GM23338 (cell line): Measurements from ENCODE around the gene ELL2. TPM values are rescaled to one million over a fixed set of nuclear protein-coding genes. Genes with fewer than 3 reads are reported as not detected.

Source experiments
- ATAC-seq: fragments of 200-7000 bp; cut with Tn5 transposase; 3 replicates; pipeline ENCODE4 v1.9.1; 2020
- DNase-seq: peaks from one replicate; pipeline ENCODE4 v3.0.0-alpha.2; 2015; ENCODE audit warnings: low spot score
- H2AFZ ChIP-seq: fragments of 200-600 bp; sonication (generic); 2 replicates; pipeline ENCODE4 v1.8.0; 2016; ENCODE audit warnings: antibody characterized with exemption, mild to moderate bottlenecking, moderate library complexity
- H3F3A ChIP-seq: fragments of 200-600 bp; sonication (generic); replicated peaks from 2 replicates; pipeline ENCODE4 v1.8.0; 2017; ENCODE audit warnings: antibody characterized with exemption, mixed run types, low read depth
- H3K27ac ChIP-seq: fragments of 200-600 bp; sonication (generic); 2 replicates; pipeline ENCODE4 v1.6.1; 2016; ENCODE audit warnings: low read depth
- H3K27me3 ChIP-seq: fragments of 200-600 bp; sonication (generic); 2 replicates; pipeline ENCODE4 v1.8.0; 2016; ENCODE audit warnings: mild to moderate bottlenecking, mixed run types, moderate library complexity; ENCODE audit not compliant: insufficient read depth
- H3K36me3 ChIP-seq: fragments of 200-600 bp; sonication (generic); 2 replicates; pipeline ENCODE4 v1.8.0; 2016; ENCODE audit warnings: mild to moderate bottlenecking; ENCODE audit not compliant: insufficient read depth
- H3K4me1 ChIP-seq: fragments of 200-600 bp; sonication (generic); 2 replicates; pipeline ENCODE4 v1.8.0; 2016; ENCODE audit warnings: mild to moderate bottlenecking, moderate library complexity; ENCODE audit not compliant: insufficient read depth
- H3K4me2 ChIP-seq: fragments of 200-600 bp; sonication (generic); 2 replicates; pipeline ENCODE4 v1.7.1; 2017; ENCODE audit warnings: mixed run types
- H3K4me3 ChIP-seq: fragments of 200-600 bp; sonication (generic); 2 replicates; pipeline ENCODE4 v1.6.1; 2016; ENCODE audit warnings: mixed run types
- H3K79me2 ChIP-seq: fragments of 200-600 bp; sonication (generic); replicated peaks from 2 replicates; pipeline ENCODE4 v1.8.0; 2017; ENCODE audit warnings: mild to moderate bottlenecking; ENCODE audit not compliant: insufficient read depth
- H3K9me2 ChIP-seq: fragments of 200-600 bp; sonication (generic); 2 replicates; pipeline ENCODE4 v1.8.0; 2017; ENCODE audit not compliant: insufficient read depth
- H4K20me1 ChIP-seq: fragments of 200-600 bp; sonication (generic); replicated peaks from 2 replicates; pipeline ENCODE4 v1.8.0; 2017; ENCODE audit warnings: mild to moderate bottlenecking; ENCODE audit not compliant: insufficient read depth
- H3K27ac Mint-ChIP-seq: 2 replicates; pipeline ENCODE4 v1.8.0; 2020; ENCODE audit warnings: inconsistent platforms, mild to moderate bottlenecking, moderate library complexity, mixed read lengths
- H3K27me3 Mint-ChIP-seq: 3 replicates; pipeline ENCODE4 v1.8.0; 2022; ENCODE audit warnings: low read depth, mild to moderate bottlenecking, moderate library complexity, mixed read lengths, inconsistent platforms; ENCODE audit not compliant: insufficient read depth, poor library complexity
- H3K36me3 Mint-ChIP-seq: 3 replicates; pipeline ENCODE4 v1.8.0; 2021; ENCODE audit warnings: low read depth, mild to moderate bottlenecking, inconsistent platforms, moderate library complexity, mixed read lengths
- H3K4me1 Mint-ChIP-seq: 3 replicates; pipeline ENCODE4 v1.8.0; 2020; ENCODE audit warnings: mild to moderate bottlenecking, inconsistent platforms, mixed read lengths
- H3K4me3 Mint-ChIP-seq: 3 replicates; pipeline ENCODE4 v1.8.0; 2021; ENCODE audit warnings: moderate library complexity, mild to moderate bottlenecking, inconsistent platforms, mixed read lengths
- H3K9me3 Mint-ChIP-seq: 3 replicates; pipeline ENCODE4 v1.8.0; 2020; ENCODE audit warnings: moderate library complexity, mild to moderate bottlenecking, inconsistent platforms, mixed read lengths
- CREB1 ChIP-seq: fragments of 250-450 bp; sonication (Bioruptor Pico); IDR thresholded peaks from 2 replicates; pipeline ENCODE4 v1.5.0; 2020; ENCODE audit warnings: low read depth, mild to moderate bottlenecking, moderate library complexity
- CTCF ChIP-seq, 2 experiments: fragments of 200-600 bp in 1 of 2; sonication (generic) in 1 of 2; conservative IDR thresholded peaks; 2 replicates each; pipeline versions ENCODE4 v1.5.1 to v1.6.1; 2016 to 2017; ENCODE audit warnings: antibody characterized with exemption in 2 of 2, low read depth in 2 of 2, mild to moderate bottlenecking in 2 of 2, moderate library complexity in 1 of 2
- ETS1 ChIP-seq: IDR thresholded peaks from 2 replicates; pipeline ENCODE4 v1.6.1; 2016; ENCODE audit warnings: antibody characterized with exemption
- EZH2 ChIP-seq: fragments of 200-600 bp; sonication (generic); IDR thresholded peaks from one replicate; pipeline ENCODE4 v1.8.0; 2017; ENCODE audit warnings: antibody characterized with exemption, mild to moderate bottlenecking, low read depth; ENCODE audit not compliant: unreplicated experiment
- EZH2phosphoT487 ChIP-seq: fragments of 200-600 bp; sonication (generic); IDR thresholded peaks from one replicate; pipeline ENCODE4 v1.8.1; 2018; ENCODE audit warnings: antibody characterized with exemption; ENCODE audit not compliant: unreplicated experiment
- JUNB ChIP-seq: IDR thresholded peaks from one replicate; pipeline ENCODE4 v1.6.1; 2016; ENCODE audit warnings: antibody characterized with exemption; ENCODE audit not compliant: unreplicated experiment
- NANOG ChIP-seq: IDR thresholded peaks from 2 replicates; pipeline ENCODE4 v1.6.1; 2016; ENCODE audit warnings: antibody characterized with exemption, borderline replicate concordance
- POLR2AphosphoS5 ChIP-seq: IDR thresholded peaks from 2 replicates; pipeline ENCODE4 v1.6.1; 2016; ENCODE audit warnings: antibody characterized with exemption, low read depth
- STAT1 ChIP-seq: IDR thresholded peaks from one replicate; pipeline ENCODE4 v1.6.1; 2016; ENCODE audit warnings: antibody characterized with exemption; ENCODE audit not compliant: unreplicated experiment
- ZNF114 ChIP-seq: fragments of 250-450 bp; sonication (Bioruptor Pico); IDR thresholded peaks from 2 replicates; pipeline ENCODE4 v1.5.0; 2020; ENCODE audit warnings: mild to moderate bottlenecking, moderate library complexity
- ZNF331 ChIP-seq: fragments of 250-450 bp; sonication (Bioruptor Pico); IDR thresholded peaks from 2 replicates; pipeline ENCODE4 v1.5.0; 2020; ENCODE audit warnings: low read depth, mild to moderate bottlenecking, moderate library complexity
- ZNF462 ChIP-seq: fragments of 250-450 bp; sonication (Bioruptor Pico); IDR thresholded peaks from 2 replicates; pipeline ENCODE4 v1.5.0; 2020; ENCODE audit warnings: mild to moderate bottlenecking, moderate library complexity
- polyA plus RNA-seq: library from polyadenylated mRNA; unstranded; fragments of >200 nt; fragmentation: Nextera tagmentation; extraction: Ambion mirVana; gene quantifications from 2 replicates; pipeline ENCODE4 v1.2.1, GENCODE V29; 2016
- total RNA-seq: library from RNA; depleted of rRNA; stranded (reverse); fragments of >200 nt; shearing (Covaris generic); gene quantifications from 2 replicates; pipeline ENCODE4 v1.2.3, GENCODE V29; 2014
- TF ChIP-seq, protein P1 (sequence below): IDR thresholded peaks from one replicate; pipeline ENCODE4 v1.6.1; 2018; ENCODE audit warnings: antibody characterized with exemption; ENCODE audit not compliant: unreplicated experiment

ELL2 gene
- total and polyA plus RNA-seq, 2 experiments from 2014 or later: 7.4 to 32.6 TPM

- H3K36me3 Mint-ChIP-seq: no peaks in the 10 kb centered on the region
- no peak overlapping the region for H3K4me3 Mint-ChIP-seq
- no peaks in the 10 kb centered on the region for H4K20me1 ChIP-seq
- H3K4me3 ChIP-seq: no peak overlapping the region
- no peaks in the 10 kb centered on the region for H3K27me3 ChIP-seq
- no peak overlapping the region for H3K27ac Mint-ChIP-seq
- no peaks in the 10 kb centered on the region for H3K36me3 ChIP-seq
- H3K9me3 Mint-ChIP-seq: peaks cover 3% of the 10 kb centered on the region; the same call in 2 of the 3 replicates
- H2AFZ ChIP-seq: no peak overlapping the region
- H3K27me3 Mint-ChIP-seq: peaks cover 3% of the 10 kb centered on the region
- DNase-seq (no peak), ATAC-seq (no peak)
- H3K9me2 ChIP-seq: no peaks in the 10 kb centered on the region
- peaks cover 15% of the 10 kb centered on the region for H3K4me1 ChIP-seq
- TF ChIP-seq POLR2AphosphoS5: no peak
- TF ChIP-seq EZH2phosphoT487: no peak
- TF ChIP-seq ETS1: no peak
- TF ChIP-seq EZH2: no peak
- TF ChIP-seq, protein P1, sequence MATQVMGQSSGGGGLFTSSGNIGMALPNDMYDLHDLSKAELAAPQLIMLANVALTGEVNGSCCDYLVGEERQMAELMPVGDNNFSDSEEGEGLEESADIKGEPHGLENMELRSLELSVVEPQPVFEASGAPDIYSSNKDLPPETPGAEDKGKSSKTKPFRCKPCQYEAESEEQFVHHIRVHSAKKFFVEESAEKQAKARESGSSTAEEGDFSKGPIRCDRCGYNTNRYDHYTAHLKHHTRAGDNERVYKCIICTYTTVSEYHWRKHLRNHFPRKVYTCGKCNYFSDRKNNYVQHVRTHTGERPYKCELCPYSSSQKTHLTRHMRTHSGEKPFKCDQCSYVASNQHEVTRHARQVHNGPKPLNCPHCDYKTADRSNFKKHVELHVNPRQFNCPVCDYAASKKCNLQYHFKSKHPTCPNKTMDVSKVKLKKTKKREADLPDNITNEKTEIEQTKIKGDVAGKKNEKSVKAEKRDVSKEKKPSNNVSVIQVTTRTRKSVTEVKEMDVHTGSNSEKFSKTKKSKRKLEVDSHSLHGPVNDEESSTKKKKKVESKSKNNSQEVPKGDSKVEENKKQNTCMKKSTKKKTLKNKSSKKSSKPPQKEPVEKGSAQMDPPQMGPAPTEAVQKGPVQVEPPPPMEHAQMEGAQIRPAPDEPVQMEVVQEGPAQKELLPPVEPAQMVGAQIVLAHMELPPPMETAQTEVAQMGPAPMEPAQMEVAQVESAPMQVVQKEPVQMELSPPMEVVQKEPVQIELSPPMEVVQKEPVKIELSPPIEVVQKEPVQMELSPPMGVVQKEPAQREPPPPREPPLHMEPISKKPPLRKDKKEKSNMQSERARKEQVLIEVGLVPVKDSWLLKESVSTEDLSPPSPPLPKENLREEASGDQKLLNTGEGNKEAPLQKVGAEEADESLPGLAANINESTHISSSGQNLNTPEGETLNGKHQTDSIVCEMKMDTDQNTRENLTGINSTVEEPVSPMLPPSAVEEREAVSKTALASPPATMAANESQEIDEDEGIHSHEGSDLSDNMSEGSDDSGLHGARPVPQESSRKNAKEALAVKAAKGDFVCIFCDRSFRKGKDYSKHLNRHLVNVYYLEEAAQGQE: no peak
- TF ChIP-seq ZNF462: no peak
- TF ChIP-seq CREB1 (CRISPR knock-in tag): no peak
- no peak for TF ChIP-seq JUNB
- TF ChIP-seq ZNF114 (CRISPR knock-in tag): no peak
- TF ChIP-seq CTCF (conservative IDR thresholded peaks at IDR 0.05; ENCODE audit: low read depth in 2 of 2): no peak
- TF ChIP-seq ZNF331 (CRISPR knock-in tag): no peak
- TF ChIP-seq NANOG: no peak
- no peak for TF ChIP-seq STAT1
- peaks cover 27% of the 10 kb centered on the region for H3K4me1 Mint-ChIP-seq
- no peaks in the 10 kb centered on the region for H3F3A ChIP-seq
- no peaks in the 10 kb centered on the region for H3K79me2 ChIP-seq
- no peak overlapping the region for H3K4me2 ChIP-seq
- no peak overlapping the region for H3K27ac ChIP-seq
Observed at GRCh38 chr5:95966005-95966404, 4.4 kb upstream of the ELL2 start.
